Large intestine (tissue), 12 donors: ENCODE data around the gene GHRH. TPM values are rescaled to one million over a fixed set of nuclear protein-coding genes. Genes with fewer than 3 reads are reported as not detected.

Experiments
- DNase-seq, 2 donors: peaks; one replicate each; pipeline versions ENCODE4 v3.0.0 to v3.0.0-alpha.2; 2013
- H3K27ac ChIP-seq: one replicate; pipeline ENCODE4 v1.5.1; 2013; ENCODE audit warnings: low read length
- H3K27me3 ChIP-seq: 2 replicates; pipeline ENCODE4 v1.6.1; 2013; ENCODE audit warnings: low read length; ENCODE audit not compliant: control insufficient read depth, insufficient read depth
- H3K36me3 ChIP-seq: 2 replicates; pipeline ENCODE4 v1.6.1; 2013; ENCODE audit warnings: low read length; ENCODE audit not compliant: control insufficient read depth, insufficient read depth
- H3K4me1 ChIP-seq: one replicate; pipeline ENCODE4 v1.6.1; 2013; ENCODE audit warnings: low read length; ENCODE audit not compliant: control insufficient read depth, insufficient read depth
- H3K4me3 ChIP-seq: one replicate; pipeline ENCODE4 v1.5.1; 2013; ENCODE audit warnings: low read length
- H3K9me3 ChIP-seq: one replicate; pipeline ENCODE4 v1.6.1; 2013; ENCODE audit warnings: mild to moderate bottlenecking, low read depth, low read length, moderate library complexity; ENCODE audit not compliant: control insufficient read depth
- WGBS: methylation state at CpG from one replicate; pipeline ENCODE4 v1.1.5; 2013; ENCODE audit warnings: low lambda C conversion rate; ENCODE audit not compliant: insufficient coverage; 5-methylcytosine and 5-hydroxymethylcytosine counted together
- long read RNA-seq, 11 donors: transcript quantifications; one replicate each; lab custom pipeline, GENCODE V29; 2026
- polyA plus RNA-seq: library from polyadenylated mRNA; unstranded; fragments of 120-200 nt; gene quantifications from one replicate; pipeline ENCODE4 v1.2.1, GENCODE V29; 2013

GHRH gene
- polyA plus RNA-seq = 0.79 TPM
- long read RNA-seq, donor 1 = 0 reads
- long read RNA-seq, donor 2 = 0 reads
- long read RNA-seq, donor 3 = 0 reads
- long read RNA-seq, donor 4 = 0 reads
- long read RNA-seq, donor 5 = 0 reads
- long read RNA-seq, donor 6, partial matches to known transcripts = 0 of 1 reads
- long read RNA-seq, donor 6, other reads (novel, unspliced or antisense) = 0 of 1 reads
- long read RNA-seq, donor 7 = 0 reads
- long read RNA-seq, donor 8 = 0 reads
- long read RNA-seq, donor 9 = 0 reads
- long read RNA-seq, donor 10, partial matches to known transcripts = 0 of 1 reads
- long read RNA-seq, donor 10, other reads (novel, unspliced or antisense) = 0 of 1 reads
- long read RNA-seq, donor 11 = 0 reads

DNA sequence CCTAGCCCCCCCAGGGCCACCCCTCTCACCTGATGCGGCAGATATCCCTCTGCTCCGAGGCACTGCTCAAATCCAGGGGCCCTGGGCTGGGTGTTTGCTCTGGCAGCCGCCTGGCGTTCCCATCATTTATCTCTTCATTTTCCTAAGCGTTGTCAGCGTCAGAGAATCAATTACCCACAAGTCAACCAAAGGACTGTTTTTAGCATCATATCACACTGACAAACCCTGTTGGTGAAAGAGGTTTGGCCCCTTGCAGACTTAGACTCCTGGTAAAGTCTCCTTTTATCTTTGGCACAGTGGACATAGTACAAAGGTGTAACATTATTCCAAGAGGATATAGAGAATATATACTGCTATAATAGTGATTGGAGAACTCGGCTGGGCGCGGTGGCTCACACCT lies at the start of gene GHRH:
TSS of gene GHRH (minus strand) at position 101 of the 400 bp plus-strand sequence. CDS start 4,925 bp downstream, outside the sequence.
- no peak for DNase-seq
- no CpG with 5 or more reads among the region's 9 CpGs for WGBS
- no peak within 1 kb of the TSS for H3K4me3 ChIP-seq
- no peaks in the 10 kb centered on the region for H3K36me3 ChIP-seq
- H3K27me3 ChIP-seq = no peaks in the 10 kb centered on the region
- H3K27ac ChIP-seq = no peak within 1 kb of the TSS
- H3K4me1 ChIP-seq = no peaks in the 10 kb centered on the region
- no peaks in the 10 kb centered on the region for H3K9me3 ChIP-seq

- Histone ChIP-seq H3K27me3 (no peaks in the 10 kb centered on the region), H3K9me3 (no peaks in the 10 kb centered on the region), H3K27ac (peak overlapping the region; percentile 99), H3K4me1 (peaks cover 56% of the 10 kb centered on the region), H3K36me3 (peaks cover 41% of the 10 kb centered on the region), H3K4me3 (no peak overlapping the region)
- no peak for DNase-seq
- no CpG with 5 or more reads among the region's 11 CpGs for WGBS
Measured at GRCh38 chr20:37310951-37311350, 49.3 kb upstream of the GHRH start.

GRCh38 chr20:37309936-37310590 lies 48.4 kb upstream of the GHRH start:
- WGBS = no CpG with 5 or more reads among the region's 16 CpGs
- peak in 1 of 2 donors; percentile 50 for DNase-seq
- Histone ChIP-seq H3K27me3 (no peaks in the 10 kb centered on the region), H3K4me1 (peaks cover 56% of the 10 kb centered on the region), H3K4me3 (no peak overlapping the region), H3K36me3 (peaks cover 41% of the 10 kb centered on the region), H3K27ac (peak overlapping the region; percentile 99), H3K9me3 (no peaks in the 10 kb centered on the region)

- peaks cover 52% of the 10 kb centered on the region for H3K4me1 ChIP-seq
- no peaks in the 10 kb centered on the region for H3K9me3 ChIP-seq
- 100% methylated on average over 2 of the region's 6 CpGs for WGBS
- DNase-seq = no peak
- no peaks in the 10 kb centered on the region for H3K27me3 ChIP-seq
- peak overlapping the region; percentile 99 for H3K27ac ChIP-seq
- peaks cover 46% of the 10 kb centered on the region for H3K36me3 ChIP-seq
- H3K4me3 ChIP-seq = no peak overlapping the region
Measured at GRCh38 chr20:37309290-37309689, 47.7 kb upstream of the GHRH start.

DNA sequence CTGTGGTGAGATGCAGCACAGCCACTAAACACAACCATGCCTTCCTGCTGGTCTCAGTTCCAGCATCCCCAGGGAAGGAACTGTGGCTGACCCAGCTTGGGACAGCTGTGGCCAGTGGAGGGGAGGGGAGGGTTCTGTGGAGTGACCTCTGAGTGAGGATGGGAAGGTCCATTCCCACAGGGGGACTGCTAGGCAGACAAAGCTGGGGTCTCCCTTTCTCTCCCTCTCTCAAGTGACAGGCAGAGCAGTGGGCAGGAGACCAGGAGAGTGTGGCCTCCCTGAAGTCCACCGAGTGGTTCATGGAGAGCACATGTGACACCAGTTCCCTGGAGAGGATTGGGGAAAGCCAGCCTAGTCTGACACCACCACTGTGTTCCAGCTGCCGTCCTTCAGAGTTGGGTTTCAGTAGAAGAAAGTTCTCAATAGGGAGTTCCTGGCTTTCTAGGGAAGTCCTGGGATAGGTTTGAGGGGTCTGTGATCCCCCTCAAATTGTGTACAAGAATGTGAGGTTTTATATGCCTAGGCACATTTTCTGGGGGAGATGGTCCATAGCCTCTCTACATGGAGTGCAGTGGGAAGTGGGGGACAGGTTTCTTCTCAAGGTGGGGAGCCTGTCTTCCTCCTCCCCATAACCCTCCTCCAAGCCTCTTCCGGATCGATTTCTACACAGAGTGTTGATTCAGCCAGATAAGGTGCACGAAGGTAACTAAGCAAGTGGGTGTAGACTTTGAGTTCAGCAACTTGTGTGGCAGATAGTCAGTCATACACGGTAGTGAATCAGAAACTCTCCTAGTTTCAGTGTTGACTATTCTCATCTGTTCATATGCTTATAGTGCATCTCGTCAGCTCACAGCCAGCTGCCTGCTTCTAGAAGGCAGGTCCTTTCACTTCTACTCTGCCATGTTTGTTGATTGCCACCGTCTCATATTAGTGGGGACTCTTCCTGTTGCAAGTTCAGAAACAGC lies 46.8 kb upstream of the GHRH start:
- H3K36me3 ChIP-seq = peaks cover 42% of the 10 kb centered on the region
- WGBS = no CpG with 5 or more reads among the region's 8 CpGs
- no peaks in the 10 kb centered on the region for H3K9me3 ChIP-seq
- H3K27me3 ChIP-seq = no peaks in the 10 kb centered on the region
- peaks cover 50% of the 10 kb centered on the region for H3K4me1 ChIP-seq
- H3K4me3 ChIP-seq = no peak overlapping the region
- peak; percentile 84 to 93 for DNase-seq
- peak overlapping the region; percentile 99 for H3K27ac ChIP-seq

DNA sequence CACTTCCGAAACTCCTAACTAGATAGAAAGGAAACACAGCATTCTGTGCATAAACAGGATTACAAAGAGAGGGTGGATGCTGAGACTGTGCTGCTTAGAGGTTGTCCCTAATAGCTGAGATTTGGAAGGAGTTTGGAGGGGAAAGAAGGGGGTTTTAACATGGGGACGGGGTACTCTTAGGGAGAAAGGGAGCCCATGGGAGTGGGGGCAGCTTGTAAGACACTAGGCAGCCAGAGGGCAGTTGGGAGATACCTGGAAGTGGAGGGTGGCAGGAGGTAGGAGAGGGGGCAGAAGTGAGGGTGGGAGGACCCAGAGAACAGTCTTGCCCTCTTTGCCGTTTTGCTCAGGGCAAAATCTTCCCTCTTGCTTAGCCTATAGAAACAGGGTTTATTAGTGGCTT lies 44.2 kb upstream of the GHRH start:
- Histone ChIP-seq H3K4me1 (peaks cover 46% of the 10 kb centered on the region), H3K36me3 (peaks cover 58% of the 10 kb centered on the region), H3K4me3 (no peak overlapping the region), H3K27me3 (no peaks in the 10 kb centered on the region), H3K9me3 (no peaks in the 10 kb centered on the region), H3K27ac (no peak overlapping the region)
- DNase-seq = no peak
- 100% methylated on average over 1 of the region's 3 CpGs for WGBS

GRCh38 chr20:37305079-37305478 lies 43.5 kb upstream of the GHRH start:
- H3K4me1 ChIP-seq = peaks cover 45% of the 10 kb centered on the region

GRCh38 chr20:37303637-37304036 lies 42.0 kb upstream of the GHRH start:
- Histone ChIP-seq H3K4me3 (no peak overlapping the region), H3K27me3 (no peaks in the 10 kb centered on the region), H3K9me3 (no peaks in the 10 kb centered on the region), H3K36me3 (peaks cover 54% of the 10 kb centered on the region), H3K27ac (peak overlapping the region; percentile 57), H3K4me1 (peaks cover 39% of the 10 kb centered on the region)
- DNase-seq = peak in 1 of 2 donors; percentile 80
- 40% methylated on average over 1 of the region's 4 CpGs for WGBS

More at GRCh38 chr20:37305079-37305478, 43.5 kb upstream of the GHRH start:
- Histone ChIP-seq H3K36me3 (peaks cover 53% of the 10 kb centered on the region), H3K4me3 (no peak overlapping the region), H3K27me3 (no peaks in the 10 kb centered on the region), H3K9me3 (no peaks in the 10 kb centered on the region), H3K27ac (no peak overlapping the region)
- no CpG with 5 or more reads among the region's 6 CpGs for WGBS
- no peak for DNase-seq

DNA sequence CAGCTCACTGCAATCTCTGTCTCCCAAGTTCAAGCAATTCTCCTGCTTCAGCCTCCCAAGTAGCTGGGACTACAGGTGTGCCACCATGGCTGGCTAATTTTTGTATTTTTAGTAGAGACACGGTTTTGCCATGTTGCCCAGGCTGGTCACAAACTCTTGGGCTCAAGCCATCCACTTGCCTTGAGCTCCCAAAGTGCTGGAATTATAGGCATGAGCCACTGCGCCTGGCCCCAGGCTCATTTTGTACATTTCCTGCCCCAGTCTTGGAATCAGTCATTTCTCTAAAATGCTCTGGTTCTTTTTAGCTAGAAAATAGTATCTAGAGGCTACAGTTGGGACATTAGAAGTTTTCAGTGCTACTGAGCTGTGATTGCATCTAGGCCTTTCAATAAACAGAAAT lies 41.4 kb upstream of the GHRH start:
- peaks cover 53% of the 10 kb centered on the region for H3K36me3 ChIP-seq
- H3K27ac ChIP-seq = peak overlapping the region; percentile 57
- H3K27me3 ChIP-seq = no peaks in the 10 kb centered on the region
- no CpG with 5 or more reads among the region's 2 CpGs for WGBS
- peaks cover 34% of the 10 kb centered on the region for H3K4me1 ChIP-seq
- H3K4me3 ChIP-seq = no peak overlapping the region
- DNase-seq = no peak
- no peaks in the 10 kb centered on the region for H3K9me3 ChIP-seq

- peak overlapping the region; percentile 8 for H3K27ac ChIP-seq
- H3K4me1 ChIP-seq = peaks cover 40% of the 10 kb centered on the region
Measured at GRCh38 chr20:37301558-37301957, 39.9 kb upstream of the GHRH start.

More at GRCh38 chr20:37301558-37301957, 39.9 kb upstream of the GHRH start:
- Histone ChIP-seq H3K9me3 (no peaks in the 10 kb centered on the region), H3K27me3 (no peaks in the 10 kb centered on the region), H3K4me3 (no peak overlapping the region), H3K36me3 (peaks cover 44% of the 10 kb centered on the region)
- no CpG with 5 or more reads among the region's 3 CpGs for WGBS
- peak in 1 of 2 donors; percentile 62 for DNase-seq
